ENCODE data around the gene AFTPH. TPM values are rescaled to one million over a fixed set of nuclear protein-coding genes. Genes with fewer than 3 reads are reported as not detected.

Gene AFTPH
- total RNA-seq (2014; rRNA removed; shearing (Covaris generic)) = 33.7 and 39.4 TPM in 2 replicates
- 23.0 and 24.9 TPM in 2 replicates for polyA plus RNA-seq (2014; cell fraction: nucleus; rRNA removed)

DNA sequence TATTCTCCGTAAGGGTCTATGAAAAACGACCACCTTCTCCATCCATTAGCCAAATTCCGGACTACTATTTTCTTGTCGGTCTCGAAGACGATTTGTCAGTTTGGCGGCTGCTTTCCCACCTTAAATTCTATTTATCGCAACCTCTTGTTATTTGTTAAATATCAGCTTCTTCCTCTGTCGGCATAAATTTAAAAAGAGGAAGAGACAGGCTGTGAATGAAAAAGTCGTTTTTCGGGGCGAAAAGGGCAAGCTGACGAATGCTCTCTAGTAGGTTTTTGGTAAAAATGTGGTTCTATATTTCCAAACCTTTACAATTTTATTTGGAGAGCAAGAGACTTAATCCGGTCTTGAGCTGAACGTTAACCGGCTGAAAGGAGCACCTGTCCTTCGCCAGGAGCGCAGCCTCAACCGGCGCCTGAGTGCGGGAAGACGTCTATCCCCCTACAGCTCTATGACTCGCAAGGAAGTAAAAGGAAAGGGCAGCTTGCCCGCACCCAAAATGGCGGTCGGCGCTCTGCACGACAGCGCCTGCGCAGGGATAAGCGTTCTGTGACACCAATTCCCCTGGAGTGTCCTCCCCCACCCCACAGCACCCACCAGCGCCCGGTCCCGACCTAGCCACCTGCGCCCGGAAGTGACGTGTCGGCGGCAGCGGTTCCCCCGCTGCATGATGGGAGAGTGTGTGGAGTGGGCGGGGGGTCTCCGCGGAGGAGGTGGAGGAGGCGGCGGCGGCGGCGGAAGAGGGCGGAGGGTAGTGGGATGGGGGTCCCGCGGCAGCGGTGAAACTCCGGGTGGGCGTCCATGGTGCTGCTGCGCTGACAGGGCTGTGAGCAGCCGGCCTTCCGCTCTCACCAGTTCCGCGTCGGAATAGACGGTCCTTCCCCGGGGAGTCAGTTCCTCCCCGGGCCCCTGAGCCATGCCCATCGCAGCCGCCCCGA lies at the start of gene AFTPH:
Gene AFTPH, plus strand, starts transcription at position 663 of the 938 bp plus-strand sequence. CDS start 27,147 bp downstream, outside the sequence.
- peak; percentile 99 for DNase-seq (ENCODE audit: extremely low read depth, low read depth)

DNA sequence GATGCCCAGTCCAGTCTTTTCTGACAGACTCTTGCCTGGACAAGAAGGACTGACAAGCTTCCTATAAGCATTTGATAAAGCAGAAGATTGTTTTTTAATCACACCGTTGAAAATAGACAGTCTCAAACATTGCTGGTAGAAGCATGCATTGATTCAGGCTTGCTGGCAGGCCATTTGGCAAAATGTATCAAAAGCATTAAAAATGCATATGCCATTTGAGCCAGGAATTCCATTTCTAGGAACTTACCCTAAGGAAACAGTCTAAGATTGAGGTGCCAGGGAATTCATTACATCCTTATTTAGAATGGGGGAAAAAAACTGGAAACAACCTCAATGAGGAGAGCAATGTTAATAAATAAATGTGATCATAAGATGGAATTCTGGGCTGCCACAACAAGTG lies 49.5 kb upstream of the AFTPH start:
- DNase-seq (ENCODE audit: extremely low read depth, low read depth) = no peak

- no peak for DNase-seq (ENCODE audit: extremely low read depth, low read depth)
Observed at GRCh38 chr2:64477037-64477436, 47.1 kb upstream of the AFTPH start.

DNA sequence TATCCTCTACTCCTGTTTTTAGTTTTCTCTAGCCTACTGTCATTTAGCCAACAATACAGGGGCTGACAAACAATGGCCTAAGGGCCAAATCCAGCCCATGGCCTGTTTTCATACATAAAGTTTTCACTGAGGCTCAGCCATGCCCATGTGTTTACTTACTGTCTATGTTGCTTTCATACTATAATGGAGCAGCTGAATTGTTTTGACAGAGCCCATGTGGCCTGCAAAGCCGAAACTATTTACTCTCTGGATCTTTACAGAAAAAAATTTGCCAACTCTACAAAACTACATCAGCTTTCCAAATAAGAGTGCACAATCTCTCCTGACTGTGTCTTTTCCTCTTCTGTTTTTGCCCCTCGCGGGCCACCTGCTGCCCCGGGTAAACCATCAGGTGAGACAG lies 46.1 kb upstream of the AFTPH start:
- no peak for DNase-seq (ENCODE audit: extremely low read depth, low read depth)

DNA sequence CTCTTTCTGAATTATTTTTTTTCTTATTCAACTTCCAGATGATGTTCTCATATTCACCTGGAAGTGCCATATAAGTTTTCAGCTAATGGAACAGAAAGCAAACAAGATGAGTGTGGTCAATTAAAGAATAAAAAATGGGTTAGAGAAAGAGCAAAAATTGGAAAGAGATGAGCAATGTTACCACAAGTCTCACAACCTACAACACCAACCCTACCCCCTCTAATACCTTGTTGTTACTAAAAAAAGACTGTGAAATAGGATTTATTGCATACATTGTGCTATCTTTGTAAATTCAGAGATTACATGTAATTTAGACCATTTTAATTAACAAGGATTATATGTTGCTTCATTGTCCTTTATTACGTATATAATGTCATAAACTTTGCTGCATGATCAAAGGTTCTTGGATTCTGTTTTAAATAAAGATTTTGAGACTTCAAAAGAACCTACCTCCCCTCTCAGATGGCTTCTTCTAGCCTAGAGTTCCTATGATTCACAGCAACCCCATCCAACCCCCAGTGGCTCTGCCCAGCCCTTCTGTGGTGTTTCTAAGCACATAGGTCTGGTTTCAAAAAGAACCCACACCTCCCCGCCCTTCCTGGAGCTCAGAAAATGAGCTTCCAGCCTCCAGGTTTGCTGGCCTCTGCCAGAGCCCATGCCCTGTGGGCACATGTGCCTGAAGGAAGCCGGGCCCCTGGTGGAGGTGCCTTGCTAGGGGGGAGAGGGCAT lies 45.5 kb upstream of the AFTPH start:
- no peak for DNase-seq (ENCODE audit: extremely low read depth, low read depth)

- no peak for DNase-seq (ENCODE audit: extremely low read depth, low read depth)
Observed at GRCh38 chr2:64479259-64480117, 44.6 kb upstream of the AFTPH start.

DNA sequence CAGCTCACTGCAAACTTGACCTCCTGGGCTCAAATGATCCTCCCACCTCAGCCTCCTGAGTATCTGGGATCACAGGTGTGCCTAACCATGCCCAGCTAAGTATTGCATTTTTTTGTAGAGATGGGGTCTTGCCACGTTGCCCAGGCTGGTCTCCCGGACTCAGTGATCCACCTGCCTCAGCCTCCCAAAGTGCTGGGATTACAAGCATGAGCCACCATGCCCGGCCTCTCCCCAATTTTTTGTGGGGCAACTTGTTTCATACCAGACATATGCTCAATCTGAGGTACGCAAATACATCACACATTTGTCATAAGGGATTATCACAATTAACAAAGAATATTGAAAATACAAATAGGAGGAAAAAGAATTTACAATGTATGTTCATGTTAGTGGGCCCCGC lies 42.5 kb upstream of the AFTPH start:
- DNase-seq (ENCODE audit: extremely low read depth, low read depth) = no peak

DNA sequence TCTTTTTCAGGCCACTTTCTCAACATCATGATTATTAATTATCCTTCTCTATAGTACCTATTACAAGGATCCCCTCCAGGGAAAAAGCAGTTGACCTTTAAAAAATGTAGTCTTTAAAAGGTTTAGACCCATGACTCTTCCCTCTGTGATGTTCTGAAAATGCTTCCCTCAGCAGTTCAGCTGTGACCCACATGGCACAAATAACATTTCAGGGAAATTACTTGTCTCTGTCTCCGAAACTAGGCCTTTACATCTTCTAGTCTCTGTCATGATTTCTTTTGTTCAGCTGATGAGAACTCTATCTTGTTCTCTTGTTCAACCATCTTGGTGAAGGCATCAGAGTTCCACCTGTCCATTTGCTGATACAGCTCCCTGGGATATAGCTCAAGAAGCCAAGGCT lies 41.9 kb upstream of the AFTPH start:
- no peak for DNase-seq (ENCODE audit: extremely low read depth, low read depth)

- DNase-seq (ENCODE audit: extremely low read depth, low read depth) = no peak
Observed at GRCh38 chr2:64482765-64483504, 41.2 kb upstream of the AFTPH start.

GRCh38 chr2:64485331-64485730 lies 38.8 kb upstream of the AFTPH start:
- no peak for DNase-seq (ENCODE audit: extremely low read depth, low read depth)

DNA sequence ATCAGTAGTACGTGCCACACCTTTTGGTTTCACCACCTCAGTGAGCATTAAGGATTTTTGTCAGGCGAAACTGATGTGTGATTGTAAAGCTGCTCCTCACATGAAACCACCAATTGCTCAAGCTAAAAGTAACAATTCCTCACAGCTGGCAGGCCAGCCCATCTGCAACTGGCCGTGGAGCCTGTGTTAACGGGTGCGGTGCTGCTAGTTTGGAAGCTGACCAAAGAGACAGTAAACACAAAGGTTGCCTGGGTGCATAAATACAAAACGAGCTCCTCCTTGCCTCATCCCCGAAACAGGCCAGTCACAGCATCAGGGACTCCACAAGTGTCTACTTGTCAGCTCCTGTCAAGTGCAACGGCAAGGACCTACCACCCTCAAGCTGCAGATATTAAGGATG lies 38.2 kb upstream of the AFTPH start:
- DNase-seq (ENCODE audit: extremely low read depth, low read depth) = no peak

DNA sequence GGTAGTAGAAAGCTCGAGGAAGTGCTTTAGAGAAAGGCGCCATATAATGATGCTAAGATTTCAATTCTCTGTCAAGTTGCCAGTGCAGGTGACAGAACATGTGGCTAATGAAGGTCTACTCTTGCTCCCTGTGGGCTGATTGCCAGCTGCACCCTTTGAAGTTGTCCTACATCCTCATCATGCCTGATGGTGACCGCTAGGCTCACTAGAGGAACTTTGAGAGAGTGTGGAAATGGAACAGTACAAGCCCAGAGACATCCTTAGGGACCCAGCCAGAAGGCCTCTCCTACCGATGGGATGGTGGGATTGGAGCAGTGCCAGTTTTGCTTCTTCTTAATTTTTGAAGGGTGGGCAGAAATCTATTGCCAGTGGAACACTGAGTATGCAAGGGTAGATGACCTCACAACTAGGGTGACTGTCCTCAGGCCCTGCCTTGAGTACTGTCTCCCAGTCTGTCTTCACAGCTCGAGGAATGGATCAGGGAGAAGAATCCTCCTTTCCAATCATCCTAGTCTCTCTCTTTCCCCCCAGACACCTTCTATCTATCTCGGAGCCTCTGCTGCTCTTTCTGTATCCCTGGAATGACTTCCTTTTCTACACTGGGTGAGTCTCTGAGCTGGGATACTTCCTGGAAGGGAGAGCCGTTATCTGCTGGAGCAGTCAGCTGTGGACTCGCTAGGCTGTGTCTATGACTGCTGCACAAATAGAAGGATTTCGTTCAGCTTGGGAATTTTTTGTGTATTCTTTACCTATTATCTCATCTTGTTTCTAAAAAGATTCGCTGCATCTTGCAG lies 36.7 kb upstream of the AFTPH start:
- no peak for DNase-seq (ENCODE audit: extremely low read depth, low read depth)

- DNase-seq (ENCODE audit: extremely low read depth, low read depth) = peak; percentile 58
Observed at GRCh38 chr2:64488050-64488974, 35.8 kb upstream of the AFTPH start.

DNA sequence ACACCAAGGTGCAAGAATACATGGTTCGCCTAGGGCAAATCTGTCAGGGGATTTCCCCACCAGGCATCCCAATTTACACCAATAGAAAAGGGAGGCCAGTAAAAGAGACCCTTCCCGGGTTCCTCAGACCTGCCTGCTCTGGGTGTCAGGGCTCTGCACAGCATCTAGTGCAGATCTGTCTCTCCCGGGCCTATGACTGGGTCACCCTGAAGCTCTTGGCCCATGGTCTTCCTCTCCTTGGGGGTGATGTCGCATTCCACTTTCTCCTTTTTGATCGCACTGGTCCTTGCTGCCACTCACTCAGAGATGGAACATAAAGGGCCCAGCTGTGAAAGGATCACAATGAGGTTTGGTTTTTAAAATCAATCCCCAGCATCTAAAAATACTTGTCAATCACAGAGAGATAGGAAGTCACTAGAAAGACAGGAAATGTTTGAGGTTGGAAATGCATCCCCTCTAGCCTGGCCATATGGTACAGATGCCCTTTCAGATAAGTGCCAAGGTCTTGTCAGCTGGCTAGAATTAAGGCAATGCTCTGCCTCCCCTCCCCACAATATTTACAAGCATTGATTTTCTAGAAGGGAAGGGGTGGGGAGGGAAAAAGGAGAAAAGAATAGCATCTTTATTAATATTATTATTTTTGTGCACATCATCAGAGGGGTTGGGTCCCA lies 34.9 kb upstream of the AFTPH start:
- no peak for DNase-seq (ENCODE audit: extremely low read depth, low read depth)

- no peak for DNase-seq (ENCODE audit: extremely low read depth, low read depth)
Observed at GRCh38 chr2:64491426-64491825, 32.7 kb upstream of the AFTPH start.

DNA sequence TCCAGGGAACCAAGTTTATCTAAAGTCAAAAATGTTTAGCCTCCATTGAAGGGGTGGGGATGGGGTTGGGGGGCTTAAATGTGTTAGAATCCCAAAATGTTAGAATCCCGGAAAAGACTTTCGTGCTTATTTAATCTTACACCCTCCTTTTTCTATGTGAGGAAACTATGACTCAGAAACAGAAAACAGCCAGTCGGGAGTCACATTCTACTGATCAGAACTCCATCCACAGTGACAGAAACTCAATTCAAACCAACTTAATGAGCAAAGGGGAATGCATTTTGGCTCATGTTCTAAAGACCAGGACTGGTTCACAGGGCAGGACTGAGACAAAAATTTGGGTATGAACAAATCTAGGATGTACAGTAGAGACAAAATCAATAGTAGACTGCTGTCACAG lies 31.9 kb upstream of the AFTPH start:
- no peak for DNase-seq (ENCODE audit: extremely low read depth, low read depth)

GRCh38 chr2:64492821-64493220 lies 31.3 kb upstream of the AFTPH start:
- no peak for DNase-seq (ENCODE audit: extremely low read depth, low read depth)

DNA sequence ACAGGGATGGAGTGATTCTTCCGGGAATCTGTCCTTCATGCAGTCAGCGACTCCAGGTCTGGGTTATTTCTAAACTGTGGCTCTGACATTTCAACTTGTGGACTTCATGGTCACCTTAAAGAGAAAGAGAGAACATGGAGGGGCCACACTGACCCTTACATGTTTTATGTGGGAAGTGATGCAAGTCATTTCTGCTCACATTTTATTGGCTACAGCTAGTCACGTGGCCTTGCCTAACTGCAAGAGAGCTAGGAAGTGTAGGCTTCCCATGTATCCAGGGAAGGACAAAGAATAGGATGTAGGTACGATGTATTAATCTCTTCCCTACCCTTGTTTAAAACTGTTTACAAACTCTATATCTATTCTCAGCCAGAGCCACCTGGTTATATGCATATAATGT lies 30.3 kb upstream of the AFTPH start:
- no peak for DNase-seq (ENCODE audit: extremely low read depth, low read depth)
